HEK293 (cell line): Measurements from ENCODE around the gene ZDHHC14.

Experiments
- CTCF ChIA-PET: fragments of 350-600 bp; formaldehyde crosslinking; extraction: SDS; loops from one replicate; lab custom pipeline; 2021; ENCODE audit warnings: antibody characterized with exemption; lab: Yijun Ruan, JAX
- POLR2A ChIA-PET: fragments of 300-600 bp; formaldehyde crosslinking; extraction: SDS; loops from one replicate; lab custom pipeline; 2020; ENCODE audit warnings: antibody characterized with exemption, inconsistent platforms; lab: Yijun Ruan, JAX
- H3K27ac ChIP-seq: fragments of 200-500 bp; sonication (Bioruptor generic); 2 replicates; pipeline ENCODE4 v1.5.1; 2014; ENCODE audit warnings: low read depth, low read length, control low read depth, inconsistent platforms; ENCODE audit errors: extremely low read depth
- H3K36me3 ChIP-seq, 2 experiments: fragments of 200-500 bp in 1 of 2; sonication (Bioruptor generic) in 1 of 2; 1 replicate in 1 of 2; 2 replicates in 1 of 2; pipeline ENCODE4 v1.5.1; 2014 to 2017; ENCODE audit warnings: inconsistent platforms in 2 of 2, low read length in 2 of 2; ENCODE audit not compliant: control insufficient read depth in 2 of 2, insufficient read depth in 1 of 2
- H3K4me1 ChIP-seq: fragments of 200-500 bp; sonication (Bioruptor generic); 2 replicates; pipeline ENCODE4 v1.5.1; 2014; ENCODE audit warnings: mild to moderate bottlenecking, low read length, inconsistent platforms; ENCODE audit not compliant: control insufficient read depth, insufficient read depth
- H3K4me3 ChIP-seq: 2 replicates; pipeline ENCODE4 v1.5.1; 2011; ENCODE audit warnings: low read depth, mild to moderate bottlenecking, control low read depth, low read length, moderate library complexity
- H3K9me3 ChIP-seq: fragments of 200-500 bp; sonication (Bioruptor generic); 2 replicates; pipeline ENCODE4 v1.5.1; 2014; ENCODE audit warnings: low read depth, low read length, inconsistent platforms; ENCODE audit not compliant: control insufficient read depth, insufficient read depth
- BCL11A ChIP-seq: fragments of 450-650 bp; formaldehyde crosslinking; IDR thresholded peaks from 2 replicates; pipeline ENCODE4 v1.5.1; 2016; ENCODE audit warnings: low read depth, missing biosample characterization, missing genetic modification characterization
- GLIS2 ChIP-seq: fragments of 450-650 bp; formaldehyde crosslinking; IDR thresholded peaks from 2 replicates; pipeline ENCODE4 v1.5.1; 2016; ENCODE audit warnings: missing biosample characterization, missing genetic modification characterization
- OVOL3 ChIP-seq: fragments of 450-650 bp; formaldehyde crosslinking; IDR thresholded peaks from 2 replicates; pipeline ENCODE4 v1.5.1; 2016; ENCODE audit warnings: missing biosample characterization, missing genetic modification characterization
- ZBTB17 ChIP-seq: fragments of 450-650 bp; formaldehyde crosslinking; IDR thresholded peaks from 2 replicates; pipeline ENCODE4 v1.5.1; 2016; ENCODE audit warnings: missing biosample characterization, missing genetic modification characterization
- ZNF391 ChIP-seq: fragments of 450-650 bp; formaldehyde crosslinking; IDR thresholded peaks from 2 replicates; pipeline ENCODE4 v1.5.1; 2016; ENCODE audit warnings: low read depth, missing biosample characterization, missing genetic modification characterization, borderline replicate concordance
- ZNF48 ChIP-seq: fragments of 450-650 bp; formaldehyde crosslinking; IDR thresholded peaks from 2 replicates; pipeline ENCODE4 v1.5.1; 2016; ENCODE audit warnings: missing biosample characterization, missing genetic modification characterization
- ZNF530 ChIP-seq: fragments of 450-650 bp; formaldehyde crosslinking; IDR thresholded peaks from 2 replicates; pipeline ENCODE4 v1.5.1; 2016; ENCODE audit warnings: low read depth, missing biosample characterization, missing genetic modification characterization
- ZNF544 ChIP-seq: fragments of 450-650 bp; formaldehyde crosslinking; IDR thresholded peaks from 2 replicates; pipeline ENCODE4 v1.5.0; 2017; ENCODE audit warnings: missing biosample characterization, missing genetic modification characterization
- ZNF549 ChIP-seq: fragments of 450-650 bp; IDR thresholded peaks from 2 replicates; pipeline ENCODE4 v1.5.1; 2018; ENCODE audit warnings: missing biosample characterization, missing genetic modification characterization, mild to moderate bottlenecking, inconsistent platforms, moderate library complexity
- ZNF561 ChIP-seq: fragments of 450-650 bp; IDR thresholded peaks from 2 replicates; pipeline ENCODE4 v1.5.1; 2018; ENCODE audit warnings: missing biosample characterization, missing genetic modification characterization, borderline replicate concordance
- TF ChIP-seq, protein P1 (sequence below): fragments of 450-650 bp; formaldehyde crosslinking; IDR thresholded peaks from 2 replicates; pipeline ENCODE4 v1.5.1; 2017; ENCODE audit warnings: missing biosample characterization, missing genetic modification characterization
- TF ChIP-seq, protein P2 (sequence below): fragments of 450-650 bp; formaldehyde crosslinking; IDR thresholded peaks from 2 replicates; pipeline ENCODE4 v1.5.1; 2017; ENCODE audit warnings: missing biosample characterization, missing genetic modification characterization
- TF ChIP-seq, protein P3 (sequence below): fragments of 450-650 bp; formaldehyde crosslinking; IDR thresholded peaks from 2 replicates; pipeline ENCODE4 v1.5.1; 2017; ENCODE audit warnings: missing biosample characterization, missing genetic modification characterization
- TF ChIP-seq, protein P4 (sequence below): fragments of 450-650 bp; formaldehyde crosslinking; IDR thresholded peaks from 2 replicates; pipeline ENCODE4 v1.5.1; 2017; ENCODE audit warnings: missing biosample characterization, missing genetic modification characterization
- TF ChIP-seq, protein P5 (sequence below): fragments of 450-650 bp; formaldehyde crosslinking; IDR thresholded peaks from 2 replicates; pipeline ENCODE4 v1.5.1; 2016; ENCODE audit warnings: missing biosample characterization, missing genetic modification characterization

The ZDHHC14 gene

DNA sequence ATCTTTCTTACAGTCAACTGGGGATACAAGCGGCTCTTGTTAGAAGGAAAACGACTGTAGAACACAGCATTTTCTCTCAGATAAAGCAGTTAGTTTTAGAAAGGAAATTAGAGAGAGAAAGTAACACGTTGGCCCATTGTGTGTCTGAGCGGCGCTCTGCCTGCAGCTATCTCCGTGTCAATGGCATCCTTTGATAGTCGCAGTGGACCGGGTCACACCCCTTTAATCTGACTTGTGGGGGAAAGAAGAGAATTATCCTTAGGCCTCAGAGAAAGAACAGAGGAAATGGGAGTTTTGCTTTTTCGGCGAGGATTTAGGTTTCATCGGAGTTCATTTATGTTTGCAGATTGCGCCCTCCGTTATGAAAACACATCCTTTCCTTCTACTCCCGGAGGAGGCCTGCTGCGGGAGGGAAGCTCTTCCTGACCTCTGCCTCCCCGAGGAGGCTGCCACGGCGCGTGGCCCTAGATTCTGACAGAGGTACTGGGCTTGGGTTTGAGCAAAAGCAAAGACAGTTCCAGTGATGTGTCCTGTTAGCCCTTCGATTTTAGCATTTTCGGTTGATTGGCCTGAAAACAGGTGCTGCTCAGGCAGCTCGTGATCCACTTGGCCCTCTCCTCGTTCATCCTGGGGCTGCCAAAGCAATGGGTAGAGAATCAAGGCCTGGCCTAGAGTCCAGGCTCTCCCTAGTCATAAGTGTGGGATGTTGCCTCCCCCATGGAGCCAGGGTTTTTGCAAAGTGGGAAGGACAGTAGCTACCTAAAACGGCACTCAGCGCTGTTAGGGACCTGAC is 74.9 kb downstream of the ZDHHC14 start (continued):
- TF ChIP-seq, protein P1, sequence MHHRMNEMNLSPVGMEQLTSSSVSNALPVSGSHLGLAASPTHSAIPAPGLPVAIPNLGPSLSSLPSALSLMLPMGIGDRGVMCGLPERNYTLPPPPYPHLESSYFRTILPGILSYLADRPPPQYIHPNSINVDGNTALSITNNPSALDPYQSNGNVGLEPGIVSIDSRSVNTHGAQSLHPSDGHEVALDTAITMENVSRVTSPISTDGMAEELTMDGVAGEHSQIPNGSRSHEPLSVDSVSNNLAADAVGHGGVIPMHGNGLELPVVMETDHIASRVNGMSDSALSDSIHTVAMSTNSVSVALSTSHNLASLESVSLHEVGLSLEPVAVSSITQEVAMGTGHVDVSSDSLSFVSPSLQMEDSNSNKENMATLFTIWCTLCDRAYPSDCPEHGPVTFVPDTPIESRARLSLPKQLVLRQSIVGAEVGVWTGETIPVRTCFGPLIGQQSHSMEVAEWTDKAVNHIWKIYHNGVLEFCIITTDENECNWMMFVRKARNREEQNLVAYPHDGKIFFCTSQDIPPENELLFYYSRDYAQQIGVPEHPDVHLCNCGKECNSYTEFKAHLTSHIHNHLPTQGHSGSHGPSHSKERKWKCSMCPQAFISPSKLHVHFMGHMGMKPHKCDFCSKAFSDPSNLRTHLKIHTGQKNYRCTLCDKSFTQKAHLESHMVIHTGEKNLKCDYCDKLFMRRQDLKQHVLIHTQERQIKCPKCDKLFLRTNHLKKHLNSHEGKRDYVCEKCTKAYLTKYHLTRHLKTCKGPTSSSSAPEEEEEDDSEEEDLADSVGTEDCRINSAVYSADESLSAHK: no peak
- TF ChIP-seq ZNF549 (tag by site-specific recombination) (no peak), ZNF544 (tag by site-specific recombination) (no peak)
- TF ChIP-seq, protein P2, sequence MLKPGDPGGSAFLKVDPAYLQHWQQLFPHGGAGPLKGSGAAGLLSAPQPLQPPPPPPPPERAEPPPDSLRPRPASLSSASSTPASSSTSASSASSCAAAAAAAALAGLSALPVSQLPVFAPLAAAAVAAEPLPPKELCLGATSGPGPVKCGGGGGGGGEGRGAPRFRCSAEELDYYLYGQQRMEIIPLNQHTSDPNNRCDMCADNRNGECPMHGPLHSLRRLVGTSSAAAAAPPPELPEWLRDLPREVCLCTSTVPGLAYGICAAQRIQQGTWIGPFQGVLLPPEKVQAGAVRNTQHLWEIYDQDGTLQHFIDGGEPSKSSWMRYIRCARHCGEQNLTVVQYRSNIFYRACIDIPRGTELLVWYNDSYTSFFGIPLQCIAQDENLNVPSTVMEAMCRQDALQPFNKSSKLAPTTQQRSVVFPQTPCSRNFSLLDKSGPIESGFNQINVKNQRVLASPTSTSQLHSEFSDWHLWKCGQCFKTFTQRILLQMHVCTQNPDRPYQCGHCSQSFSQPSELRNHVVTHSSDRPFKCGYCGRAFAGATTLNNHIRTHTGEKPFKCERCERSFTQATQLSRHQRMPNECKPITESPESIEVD (tag by site-specific recombination): no peak

DNA sequence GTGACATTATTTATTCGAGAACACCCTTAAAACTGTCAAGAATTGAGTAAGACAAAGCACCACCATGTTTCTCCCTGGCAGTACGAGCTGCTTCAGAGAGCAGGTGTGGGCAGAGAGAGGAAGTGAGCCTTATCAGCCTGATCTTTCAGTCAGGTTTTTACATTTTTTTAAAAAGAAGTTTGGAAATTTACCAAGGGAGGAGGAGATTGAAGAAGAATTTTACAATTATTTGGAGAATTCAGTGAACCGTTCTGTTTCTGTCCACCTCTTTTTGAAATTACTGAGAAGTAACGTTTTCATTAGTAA is 75.5 kb downstream of the ZDHHC14 start:
- ChIA-PET CTCF (interaction anchor here (0.7 kb wide), 1 partner anchor 676 kb away, joined by 3 read pairs; no protein-coding TSS in a partner anchor), POLR2A (no interaction called here)
- H3K27ac ChIP-seq: no peak overlapping the region
- no peaks in the 10 kb centered on the region for H3K36me3 ChIP-seq
- H3K4me1 ChIP-seq: peaks cover 11% of the 10 kb centered on the region
- TF ChIP-seq ZNF561 (tag by site-specific recombination) (no peak), ZNF530 (tag by site-specific recombination) (no peak), ZNF391 (tag by site-specific recombination) (no peak)
- TF ChIP-seq, protein P3, sequence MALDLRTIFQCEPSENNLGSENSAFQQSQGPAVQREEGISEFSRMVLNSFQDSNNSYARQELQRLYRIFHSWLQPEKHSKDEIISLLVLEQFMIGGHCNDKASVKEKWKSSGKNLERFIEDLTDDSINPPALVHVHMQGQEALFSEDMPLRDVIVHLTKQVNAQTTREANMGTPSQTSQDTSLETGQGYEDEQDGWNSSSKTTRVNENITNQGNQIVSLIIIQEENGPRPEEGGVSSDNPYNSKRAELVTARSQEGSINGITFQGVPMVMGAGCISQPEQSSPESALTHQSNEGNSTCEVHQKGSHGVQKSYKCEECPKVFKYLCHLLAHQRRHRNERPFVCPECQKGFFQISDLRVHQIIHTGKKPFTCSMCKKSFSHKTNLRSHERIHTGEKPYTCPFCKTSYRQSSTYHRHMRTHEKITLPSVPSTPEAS (tag by site-specific recombination): no peak
- no peak overlapping the region for H3K4me3 ChIP-seq
- no peaks in the 10 kb centered on the region for H3K9me3 ChIP-seq

DNA sequence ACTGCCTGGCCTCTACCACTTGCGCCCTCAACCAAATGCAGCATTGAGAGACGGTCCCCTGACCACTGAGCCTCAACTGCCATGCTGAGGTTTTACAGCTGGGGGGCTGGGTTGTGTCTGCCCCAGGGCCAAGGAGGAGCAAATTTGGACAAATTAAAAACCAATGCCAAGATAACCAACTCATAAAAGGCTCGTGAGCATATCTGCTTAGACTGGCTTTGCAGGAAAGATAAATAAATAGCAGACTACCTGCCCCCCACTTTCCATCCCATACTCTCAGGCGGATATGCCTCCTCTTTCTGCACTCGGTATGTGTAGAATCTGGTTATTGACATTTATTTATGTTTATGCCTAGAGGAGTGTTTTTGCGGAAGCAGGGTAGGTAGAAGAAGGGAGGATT is 76.8 kb downstream of the ZDHHC14 start:
- no peaks in the 10 kb centered on the region for H3K36me3 ChIP-seq
- no peak overlapping the region for H3K4me3 ChIP-seq
- ChIA-PET POLR2A (no interaction called here), CTCF (no interaction called here)
- no peaks in the 10 kb centered on the region for H3K9me3 ChIP-seq
- H3K27ac ChIP-seq: no peak overlapping the region
- no peak for TF ChIP-seq ZBTB17 (tag by site-specific recombination)
- TF ChIP-seq, protein P4, sequence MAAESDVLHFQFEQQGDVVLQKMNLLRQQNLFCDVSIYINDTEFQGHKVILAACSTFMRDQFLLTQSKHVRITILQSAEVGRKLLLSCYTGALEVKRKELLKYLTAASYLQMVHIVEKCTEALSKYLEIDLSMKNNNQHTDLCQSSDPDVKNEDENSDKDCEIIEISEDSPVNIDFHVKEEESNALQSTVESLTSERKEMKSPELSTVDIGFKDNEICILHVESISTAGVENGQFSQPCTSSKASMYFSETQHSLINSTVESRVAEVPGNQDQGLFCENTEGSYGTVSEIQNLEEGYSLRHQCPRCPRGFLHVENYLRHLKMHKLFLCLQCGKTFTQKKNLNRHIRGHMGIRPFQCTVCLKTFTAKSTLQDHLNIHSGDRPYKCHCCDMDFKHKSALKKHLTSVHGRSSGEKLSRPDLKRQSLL (tag by site-specific recombination): no peak
- TF ChIP-seq, protein P5, sequence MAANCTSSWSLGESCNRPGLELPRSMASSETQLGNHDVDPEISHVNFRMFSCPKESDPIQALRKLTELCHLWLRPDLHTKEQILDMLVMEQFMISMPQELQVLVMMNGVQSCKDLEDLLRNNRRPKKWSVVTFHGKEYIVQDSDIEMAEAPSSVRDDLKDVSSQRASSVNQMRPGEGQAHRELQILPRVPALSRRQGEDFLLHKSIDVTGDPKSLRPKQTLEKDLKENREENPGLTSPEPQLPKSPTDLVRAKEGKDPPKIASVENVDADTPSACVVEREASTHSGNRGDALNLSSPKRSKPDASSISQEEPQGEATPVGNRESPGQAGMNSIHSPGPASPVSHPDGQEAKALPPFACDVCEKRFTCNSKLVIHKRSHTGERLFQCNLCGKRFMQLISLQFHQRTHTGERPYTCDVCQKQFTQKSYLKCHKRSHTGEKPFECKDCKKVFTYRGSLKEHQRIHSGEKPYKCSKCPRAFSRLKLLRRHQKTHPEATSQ: no peak
- TF ChIP-seq BCL11A (tag by site-specific recombination): no peak
- no peak for TF ChIP-seq ZNF48 (tag by site-specific recombination)
- TF ChIP-seq GLIS2 (tag by site-specific recombination): no peak
- TF ChIP-seq OVOL3 (tag by site-specific recombination): no peak
- no peak for TF ChIP-seq ZNF549 (tag by site-specific recombination)
- TF ChIP-seq, all 188 proteins: peak for 0
- peaks cover 11% of the 10 kb centered on the region for H3K4me1 ChIP-seq
